Measurements from ENCODE around the gene GHSR. TPM values are rescaled to one million over a fixed set of nuclear protein-coding genes. Genes with fewer than 3 reads are reported as not detected.
"Not testable (repeated sequence)": the region's sequence is repeated elsewhere in the genome, so short reads cannot be mapped to it uniquely, and the experiment has no call there.

The GHSR gene
- total RNA-seq (2021; ENCODE audit: unreplicated experiment) (not detected), Bru-seq, nascent RNA (not detected), BruChase-seq, experiment 1, labeled RNA remaining after a 2-hour chase (not detected), BruChase-seq, experiment 2, labeled RNA remaining after a 6-hour chase (not detected)
- not detected for polyA plus RNA-seq (2012; ENCODE audit: insufficient read length)
- long read RNA-seq, result 0 reads

DNA sequence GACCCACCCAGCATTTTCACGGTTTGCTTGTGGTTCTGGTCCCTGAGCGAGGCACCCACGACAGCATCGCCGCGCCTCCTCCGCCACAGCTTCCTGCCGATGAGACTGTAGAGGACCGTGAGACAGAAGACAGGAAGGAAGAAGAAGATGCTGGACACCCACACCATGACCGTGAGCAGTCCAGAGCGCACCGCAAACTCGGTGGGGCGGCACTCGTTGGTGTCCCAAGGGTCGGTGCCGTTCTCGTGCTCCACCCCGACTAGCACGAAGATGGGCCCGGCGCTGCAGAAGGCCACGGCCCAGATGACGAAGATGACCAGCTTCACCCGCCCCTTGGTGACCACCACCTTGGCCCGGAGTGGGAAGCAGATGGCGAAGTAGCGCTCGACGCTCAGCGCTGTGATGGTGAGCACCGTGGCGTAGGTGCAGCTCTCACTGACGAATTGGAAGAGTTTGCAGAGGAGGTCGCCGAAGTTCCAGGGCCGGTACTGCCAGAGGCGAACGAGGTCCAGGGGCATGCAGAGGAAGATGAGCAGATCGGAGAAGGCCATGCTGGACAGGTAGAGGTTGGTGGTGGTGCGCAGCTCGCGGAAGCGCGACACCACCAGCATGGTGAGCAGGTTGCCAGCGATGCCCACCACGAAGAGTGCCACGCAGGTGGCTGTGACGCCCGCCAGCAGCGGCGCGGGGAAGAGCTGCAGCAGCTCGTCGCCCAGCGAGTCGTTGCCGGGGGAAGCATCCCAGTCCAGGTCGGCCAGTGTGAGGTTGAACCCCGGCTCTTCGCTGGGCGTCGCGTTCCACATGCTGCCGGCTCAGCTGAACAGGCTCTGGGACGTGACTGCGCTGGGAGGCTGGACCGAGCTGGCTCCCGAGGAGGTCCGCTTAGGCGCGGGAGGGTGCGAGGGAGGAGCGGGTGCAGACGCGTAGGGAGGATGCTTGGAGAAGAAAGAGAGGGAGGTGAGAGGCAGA is at the start of gene GHSR:
Gene GHSR, minus strand, starts transcription at position 846 of the 969 bp plus-strand sequence. Its CDS starts 43 bp downstream, at position 803.
- no peaks in the 10 kb centered on the region for H3K4me1 ChIP-seq (ENCODE audit: control insufficient read depth, insufficient read depth, low read length)
- in situ Hi-C loops (cut with HindIII; ENCODE audit: low pct_unique_long_range_greater_than_20kb, low sequenced_read_pairs) (no loop called here), intact Hi-C loops (cut with micrococcal nuclease; ENCODE audit: unreplicated experiment) (no loop called here)
- no peaks in the 10 kb centered on the region for H3K9me3 ChIP-seq (ENCODE audit: control insufficient read depth, insufficient read depth, low read depth, low read length)
- CTCF ChIA-PET, result interaction anchor here (0.6 to 0.8 kb wide), 2 partner anchors 14 to 254 kb away, joined by 3 to 4 read pairs; no protein-coding TSS in a partner anchor
- H3K27me3 ChIP-seq (ENCODE audit: control insufficient read depth, insufficient read depth, low read length), result peaks cover 30% of the 10 kb centered on the region
- TF ChIP-seq, protein P1, sequence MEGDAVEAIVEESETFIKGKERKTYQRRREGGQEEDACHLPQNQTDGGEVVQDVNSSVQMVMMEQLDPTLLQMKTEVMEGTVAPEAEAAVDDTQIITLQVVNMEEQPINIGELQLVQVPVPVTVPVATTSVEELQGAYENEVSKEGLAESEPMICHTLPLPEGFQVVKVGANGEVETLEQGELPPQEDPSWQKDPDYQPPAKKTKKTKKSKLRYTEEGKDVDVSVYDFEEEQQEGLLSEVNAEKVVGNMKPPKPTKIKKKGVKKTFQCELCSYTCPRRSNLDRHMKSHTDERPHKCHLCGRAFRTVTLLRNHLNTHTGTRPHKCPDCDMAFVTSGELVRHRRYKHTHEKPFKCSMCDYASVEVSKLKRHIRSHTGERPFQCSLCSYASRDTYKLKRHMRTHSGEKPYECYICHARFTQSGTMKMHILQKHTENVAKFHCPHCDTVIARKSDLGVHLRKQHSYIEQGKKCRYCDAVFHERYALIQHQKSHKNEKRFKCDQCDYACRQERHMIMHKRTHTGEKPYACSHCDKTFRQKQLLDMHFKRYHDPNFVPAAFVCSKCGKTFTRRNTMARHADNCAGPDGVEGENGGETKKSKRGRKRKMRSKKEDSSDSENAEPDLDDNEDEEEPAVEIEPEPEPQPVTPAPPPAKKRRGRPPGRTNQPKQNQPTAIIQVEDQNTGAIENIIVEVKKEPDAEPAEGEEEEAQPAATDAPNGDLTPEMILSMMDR (IDR thresholded peaks at IDR 0.05), result no peak
- TF ChIP-seq TCF7L2 (IDR thresholded peaks at IDR 0.05; ENCODE audit: low read depth, low read length) (no peak), POLR2AphosphoS5 (IDR thresholded peaks at IDR 0.05; ENCODE audit: low read depth, low read length) (no peak), SIN3A (IDR thresholded peaks at IDR 0.05; ENCODE audit: borderline replicate concordance, insufficient read depth, low read depth, low read length) (no peak)
- TF ChIP-seq, protein P2, sequence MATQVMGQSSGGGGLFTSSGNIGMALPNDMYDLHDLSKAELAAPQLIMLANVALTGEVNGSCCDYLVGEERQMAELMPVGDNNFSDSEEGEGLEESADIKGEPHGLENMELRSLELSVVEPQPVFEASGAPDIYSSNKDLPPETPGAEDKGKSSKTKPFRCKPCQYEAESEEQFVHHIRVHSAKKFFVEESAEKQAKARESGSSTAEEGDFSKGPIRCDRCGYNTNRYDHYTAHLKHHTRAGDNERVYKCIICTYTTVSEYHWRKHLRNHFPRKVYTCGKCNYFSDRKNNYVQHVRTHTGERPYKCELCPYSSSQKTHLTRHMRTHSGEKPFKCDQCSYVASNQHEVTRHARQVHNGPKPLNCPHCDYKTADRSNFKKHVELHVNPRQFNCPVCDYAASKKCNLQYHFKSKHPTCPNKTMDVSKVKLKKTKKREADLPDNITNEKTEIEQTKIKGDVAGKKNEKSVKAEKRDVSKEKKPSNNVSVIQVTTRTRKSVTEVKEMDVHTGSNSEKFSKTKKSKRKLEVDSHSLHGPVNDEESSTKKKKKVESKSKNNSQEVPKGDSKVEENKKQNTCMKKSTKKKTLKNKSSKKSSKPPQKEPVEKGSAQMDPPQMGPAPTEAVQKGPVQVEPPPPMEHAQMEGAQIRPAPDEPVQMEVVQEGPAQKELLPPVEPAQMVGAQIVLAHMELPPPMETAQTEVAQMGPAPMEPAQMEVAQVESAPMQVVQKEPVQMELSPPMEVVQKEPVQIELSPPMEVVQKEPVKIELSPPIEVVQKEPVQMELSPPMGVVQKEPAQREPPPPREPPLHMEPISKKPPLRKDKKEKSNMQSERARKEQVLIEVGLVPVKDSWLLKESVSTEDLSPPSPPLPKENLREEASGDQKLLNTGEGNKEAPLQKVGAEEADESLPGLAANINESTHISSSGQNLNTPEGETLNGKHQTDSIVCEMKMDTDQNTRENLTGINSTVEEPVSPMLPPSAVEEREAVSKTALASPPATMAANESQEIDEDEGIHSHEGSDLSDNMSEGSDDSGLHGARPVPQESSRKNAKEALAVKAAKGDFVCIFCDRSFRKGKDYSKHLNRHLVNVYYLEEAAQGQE (IDR thresholded peaks at IDR 0.05; ENCODE audit: insufficient read depth in 1 of 2, low read depth in 2 of 2, low read length in 1 of 2), result no peak
- no peak for DNase-seq (ENCODE audit: low read depth, low spot score)
- no TSS peak for BruUV-seq (replicated peaks)
- ATAC-seq, result peak; percentile 61
- no peak within 1 kb of the TSS for H3K27ac ChIP-seq (ENCODE audit: low read length)
- POLR2A ChIA-PET, result no interaction called here
- H3K36me3 ChIP-seq (ENCODE audit: control insufficient read depth, insufficient read depth, low read length), result no peaks in the 10 kb centered on the region
- peak within 1 kb of the TSS in 1 of 2 experiments; percentile 30; a peak in 2 of 4 replicates for H3K4me3 ChIP-seq (ENCODE audit: low read depth in 2 of 2, low read length in 2 of 2)

DNA sequence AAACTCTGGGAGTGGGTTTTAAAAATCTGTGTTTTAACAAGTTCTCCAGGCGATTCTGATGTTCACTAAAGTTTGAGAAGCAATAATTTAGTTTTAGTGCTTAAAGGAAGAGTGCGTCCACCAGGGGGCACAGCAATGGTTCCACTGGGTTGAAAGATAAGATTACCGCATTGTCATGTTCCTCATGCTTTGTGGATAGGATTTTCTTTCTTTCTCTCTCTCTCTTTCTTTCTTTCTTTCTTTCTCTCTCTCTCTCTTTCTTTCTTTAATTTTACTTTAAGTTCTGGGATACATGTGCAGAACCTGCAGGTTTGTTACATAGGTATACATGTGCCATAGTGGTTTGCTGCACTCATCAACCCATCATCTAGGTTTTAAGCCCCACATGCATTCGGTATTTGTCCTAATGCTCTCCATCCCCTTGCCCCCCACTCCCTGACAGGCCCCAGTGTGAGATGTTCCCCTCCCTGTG is 42.0 kb upstream of the GHSR start:
- H3K27ac ChIP-seq (ENCODE audit: low read length); POLR2A ChIA-PET; H3K9me3 ChIP-seq (ENCODE audit: control insufficient read depth, insufficient read depth, low read depth, low read length); H3K36me3 ChIP-seq (ENCODE audit: control insufficient read depth, insufficient read depth, low read length); H3K4me1 ChIP-seq (ENCODE audit: control insufficient read depth, insufficient read depth, low read length); CTCF ChIA-PET; DNase-seq (ENCODE audit: low read depth, low spot score); BruUV-seq (replicated peaks); H3K4me3 ChIP-seq (ENCODE audit: low read depth in 2 of 2, low read length in 2 of 2); H3K27me3 ChIP-seq (ENCODE audit: control insufficient read depth, insufficient read depth, low read length): not testable (repeated sequence)
- in situ Hi-C loops (cut with HindIII; ENCODE audit: low pct_unique_long_range_greater_than_20kb, low sequenced_read_pairs) (loop anchor here (25.0 kb wide), 1 partner anchor 97 kb away; no protein-coding TSS in a partner anchor), intact Hi-C loops (cut with micrococcal nuclease; ENCODE audit: unreplicated experiment) (loop anchor here (1.0 kb wide), 2 partner anchors 106 to 176 kb away; no protein-coding TSS in a partner anchor)
- peak; percentile 85 for ATAC-seq
- TF ChIP-seq, protein P1 (IDR thresholded peaks at IDR 0.05), result peak; percentile 84
